Measurements from ENCODE around the gene DLG2.

- TF ChIP-seq CTCF (IDR thresholded peaks at IDR 0.05) (no peak), POLR2A (IDR thresholded peaks at IDR 0.05) (no peak), EP300 (IDR thresholded peaks at IDR 0.05) (no peak)
Observed at GRCh38 chr11:84924154-84924692, 702.9 kb downstream of the DLG2 start.

Data from suprapubic skin (tissue), 3 donors.